ENCODE results near the gene NT5DC2.

NT5DC2 gene

DNA sequence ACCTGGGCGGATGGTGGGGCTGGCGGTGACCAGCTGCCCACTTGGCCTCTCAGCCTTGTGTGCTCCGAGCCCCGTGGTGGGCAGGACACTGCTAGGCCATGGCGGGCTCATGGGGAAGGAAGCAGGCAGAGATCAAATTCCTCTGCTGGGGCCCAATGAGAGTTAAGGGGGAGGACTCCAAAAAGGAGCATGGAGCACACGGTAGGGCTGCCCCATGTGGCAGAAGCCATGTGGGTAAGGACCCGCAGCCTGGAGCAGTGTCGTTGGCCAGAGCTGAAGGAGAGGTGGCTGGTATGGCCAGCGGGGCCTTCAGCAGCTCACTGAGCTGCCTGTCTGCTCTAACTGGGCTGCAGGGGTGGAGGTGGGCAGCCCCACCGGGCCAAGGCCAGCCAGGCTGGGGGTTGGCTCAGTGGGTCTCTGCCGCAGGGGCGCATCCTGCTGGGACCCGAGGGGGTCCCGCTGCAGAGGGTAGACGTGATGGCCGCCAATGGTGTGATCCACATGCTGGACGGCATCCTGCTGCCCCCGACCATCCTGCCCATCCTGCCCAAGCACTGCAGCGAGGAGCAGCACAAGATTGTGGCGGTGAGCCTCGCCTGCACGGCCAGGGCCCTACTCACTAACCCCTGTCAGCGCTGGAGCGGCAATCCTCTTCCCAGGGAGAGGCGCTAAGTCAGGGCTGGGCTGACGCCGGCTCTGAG lies 27.2 kb downstream of the NT5DC2 start:
- no peak for DNase-seq

DNA sequence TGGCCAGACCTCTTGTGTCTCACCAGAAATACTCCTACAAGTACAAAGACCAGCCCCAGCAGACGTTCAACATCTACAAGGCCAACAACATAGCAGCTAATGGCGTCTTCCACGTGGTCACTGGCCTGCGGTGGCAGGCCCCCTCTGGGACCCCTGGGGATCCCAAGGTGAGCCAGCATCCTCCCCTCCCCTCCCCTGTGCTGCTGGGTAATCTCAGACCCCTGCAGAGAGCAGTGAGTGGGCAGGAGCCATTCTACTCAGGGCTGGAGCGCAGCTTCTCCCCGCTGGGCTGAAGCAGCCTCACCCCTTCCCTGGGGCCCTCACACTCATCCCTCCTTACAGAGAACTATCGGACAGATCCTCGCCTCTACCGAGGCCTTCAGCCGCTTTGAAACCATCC lies 28.7 kb downstream of the NT5DC2 start:
- DNase-seq: no peak

GRCh38 chr3:52503788-52504424 lies 29.8 kb downstream of the NT5DC2 start:
- no peak for DNase-seq

DNA sequence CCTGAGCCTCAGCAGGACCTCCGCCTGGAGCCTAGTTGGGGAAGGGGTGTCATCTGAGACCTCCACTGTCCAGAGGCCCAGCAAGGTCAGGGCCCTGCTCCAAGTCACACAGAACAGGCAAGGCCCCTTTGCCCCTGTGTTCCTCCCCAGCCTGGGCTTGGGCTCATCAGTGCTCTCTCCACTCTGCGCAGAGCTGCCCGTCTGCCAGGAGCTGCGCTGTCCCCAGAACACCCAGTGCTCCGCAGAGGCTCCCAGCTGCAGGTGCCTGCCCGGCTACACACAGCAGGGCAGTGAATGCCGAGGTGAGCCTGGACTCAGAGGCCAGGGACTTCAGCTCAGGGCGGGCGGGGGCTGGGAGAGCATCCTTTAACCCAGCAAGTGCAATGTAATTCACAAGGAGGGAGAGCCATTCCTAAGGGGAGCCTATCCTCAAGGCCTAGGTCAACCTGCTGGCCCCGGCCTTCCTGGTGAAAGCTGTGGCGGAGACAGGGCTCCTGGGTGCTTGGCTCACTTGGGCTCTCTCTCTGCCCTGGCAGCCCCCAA lies 30.8 kb downstream of the NT5DC2 start:
- DNase-seq: no peak

- no peak for DNase-seq
Measured at GRCh38 chr3:52502001-52502400, 31.7 kb downstream of the NT5DC2 start.

DNA sequence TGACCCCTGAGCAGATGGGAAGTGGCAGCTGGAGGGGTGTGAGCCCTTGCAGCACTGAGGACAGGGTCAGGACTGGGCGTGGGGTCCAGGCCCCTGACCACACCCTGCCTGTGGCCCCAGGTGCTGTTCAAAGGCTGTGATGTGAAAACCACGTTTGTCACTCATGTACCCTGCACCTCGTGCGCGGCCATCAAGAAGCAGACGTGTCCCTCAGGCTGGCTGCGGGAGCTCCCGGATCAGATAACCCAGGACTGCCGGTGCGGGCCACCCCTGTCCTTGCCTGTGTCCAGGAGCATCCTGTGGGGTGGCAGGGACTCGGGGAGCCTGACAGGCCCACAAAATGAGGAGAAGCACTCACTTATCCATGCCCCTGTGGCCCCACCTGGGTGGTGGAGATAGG lies 32.6 kb downstream of the NT5DC2 start:
- no peak for DNase-seq

GRCh38 chr3:52498137-52499054 lies 35.3 kb downstream of the NT5DC2 start:
- DNase-seq: no peak

- no peak for DNase-seq
Measured at GRCh38 chr3:52495777-52496602, 37.7 kb downstream of the NT5DC2 start.

GRCh38 chr3:52494886-52495495 lies 38.7 kb downstream of the NT5DC2 start, which contains the start of gene STAB1:
Gene STAB1 (plus strand): TSS chr3:52495338. CDS start chr3:52495414, 76 bp downstream.
- no peak for DNase-seq

GRCh38 chr3:52494445-52494844 lies 39.2 kb downstream of the NT5DC2 start:
- no peak for DNase-seq

DNA sequence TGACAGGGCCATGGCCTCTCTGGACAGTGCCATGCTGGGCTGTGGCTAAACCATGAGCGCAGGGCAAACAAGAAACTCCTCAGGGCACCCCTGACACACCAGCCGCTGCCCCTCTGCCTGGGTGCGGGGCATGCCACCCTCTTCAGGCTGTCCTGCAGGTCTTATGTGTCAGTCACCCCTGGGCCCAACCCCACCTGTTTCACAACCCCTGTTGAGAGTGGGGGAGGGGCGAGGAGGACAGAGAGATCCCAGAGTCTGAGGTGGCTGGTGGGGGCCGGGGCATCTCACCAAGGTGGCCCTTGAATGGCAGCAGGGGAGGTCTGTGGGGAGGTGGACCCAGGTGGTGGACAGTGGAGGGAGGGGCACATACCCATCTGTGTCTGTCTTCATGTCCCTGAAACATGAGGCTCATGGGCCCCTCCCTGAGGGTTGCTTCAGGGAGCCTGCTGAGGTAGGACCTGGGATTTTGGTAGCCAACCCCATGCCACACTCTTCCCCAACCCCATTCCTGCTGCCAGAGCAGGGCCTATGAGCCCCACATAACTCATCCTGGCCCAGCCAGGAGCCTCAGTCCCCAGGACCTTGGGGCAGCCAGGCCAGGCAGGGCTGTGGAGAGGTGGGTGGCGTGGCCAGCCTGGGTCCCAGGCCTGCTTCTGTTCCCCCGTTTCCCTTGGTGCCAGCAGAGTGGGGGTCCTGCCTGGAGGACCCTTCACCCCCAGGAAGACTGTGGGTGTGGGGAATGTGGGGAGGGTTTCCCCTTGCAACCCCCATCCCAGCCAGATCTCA lies 40.2 kb downstream of the NT5DC2 start:
- no peak for DNase-seq

DNA sequence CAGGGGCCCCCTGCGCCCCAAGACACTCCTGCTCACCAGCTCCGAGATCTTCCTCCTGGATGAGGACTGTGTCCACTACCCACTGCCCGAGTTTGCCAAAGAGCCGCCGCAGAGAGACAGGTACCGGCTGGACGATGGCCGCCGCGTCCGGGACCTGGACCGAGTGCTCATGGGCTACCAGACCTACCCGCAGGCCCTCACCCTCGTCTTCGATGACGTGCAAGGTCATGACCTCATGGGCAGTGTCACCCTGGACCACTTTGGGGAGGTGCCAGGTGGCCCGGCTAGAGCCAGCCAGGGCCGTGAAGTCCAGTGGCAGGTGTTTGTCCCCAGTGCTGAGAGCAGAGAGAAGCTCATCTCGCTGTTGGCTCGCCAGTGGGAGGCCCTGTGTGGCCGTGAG lies 41.6 kb downstream of the NT5DC2 start:
- DNase-seq: no peak

DNA sequence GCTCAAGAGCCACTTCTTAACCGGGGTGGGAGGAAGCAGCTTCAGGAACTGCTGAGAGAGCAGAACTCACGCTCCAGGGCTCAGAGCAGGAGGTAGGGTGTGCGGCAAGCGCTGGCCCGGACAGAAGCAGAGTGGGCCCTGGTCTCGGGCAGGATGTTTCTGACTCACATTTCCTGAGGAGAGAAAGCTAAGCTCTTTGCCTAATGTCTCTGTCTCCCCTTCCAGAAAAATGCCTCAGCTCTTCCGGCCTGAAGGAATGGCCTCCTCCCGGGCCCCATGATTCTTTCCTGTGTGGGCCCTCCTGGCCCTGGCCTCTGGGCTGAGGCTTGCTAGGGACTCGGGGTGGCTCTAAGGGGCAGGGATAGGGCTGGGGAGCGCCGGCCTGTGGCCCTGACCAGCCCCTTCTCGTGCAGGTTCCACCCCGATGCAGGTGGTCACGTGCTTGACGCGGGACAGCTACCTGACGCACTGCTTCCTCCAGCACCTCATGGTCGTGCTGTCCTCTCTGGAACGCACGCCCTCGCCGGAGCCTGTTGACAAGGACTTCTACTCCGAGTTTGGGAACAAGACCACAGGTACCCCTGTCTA lies 42.6 kb downstream of the NT5DC2 start:
- no peak for DNase-seq

DNA sequence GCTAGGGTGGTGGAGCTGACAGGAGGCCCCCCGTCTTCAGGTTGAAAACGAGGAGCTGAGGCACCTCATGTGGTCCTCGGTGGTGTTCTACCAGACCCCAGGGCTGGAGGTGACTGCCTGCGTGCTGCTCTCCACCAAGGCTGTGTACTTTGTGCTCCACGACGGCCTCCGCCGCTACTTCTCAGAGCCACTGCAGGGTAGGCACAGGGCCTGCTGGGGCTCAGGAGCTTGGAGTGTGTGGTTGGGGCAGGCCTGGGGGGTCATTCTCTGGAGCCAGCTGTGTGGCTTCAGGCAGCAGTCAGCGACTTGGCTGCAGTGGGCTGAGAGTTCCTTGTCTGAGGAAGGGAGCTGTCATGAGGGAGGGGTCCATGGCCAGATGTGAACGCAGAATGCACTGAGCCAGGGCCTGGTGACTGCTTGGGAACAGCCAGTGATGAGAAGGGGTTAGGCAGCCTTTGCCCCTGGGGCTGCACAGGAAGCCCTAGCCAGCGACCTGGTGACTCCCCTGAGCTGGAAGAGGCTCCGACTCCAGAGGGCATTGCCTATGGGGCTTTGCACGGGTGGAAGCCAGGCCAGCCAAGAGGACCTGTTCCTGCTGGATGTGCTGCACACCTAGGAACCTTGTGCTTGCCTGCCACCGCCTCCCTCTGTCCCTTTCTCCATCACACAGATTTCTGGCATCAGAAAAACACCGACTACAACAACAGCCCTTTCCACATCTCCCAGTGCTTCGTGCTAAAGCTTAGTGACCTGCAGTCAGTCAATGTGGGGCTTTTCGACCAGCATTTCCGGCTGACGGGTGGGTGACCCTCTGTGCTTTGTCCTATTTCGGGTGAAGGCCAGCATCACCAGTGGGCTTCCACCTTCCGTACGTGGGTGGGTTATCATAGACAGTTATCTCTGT lies 43.4 kb downstream of the NT5DC2 start:
- no peak for DNase-seq

DNA sequence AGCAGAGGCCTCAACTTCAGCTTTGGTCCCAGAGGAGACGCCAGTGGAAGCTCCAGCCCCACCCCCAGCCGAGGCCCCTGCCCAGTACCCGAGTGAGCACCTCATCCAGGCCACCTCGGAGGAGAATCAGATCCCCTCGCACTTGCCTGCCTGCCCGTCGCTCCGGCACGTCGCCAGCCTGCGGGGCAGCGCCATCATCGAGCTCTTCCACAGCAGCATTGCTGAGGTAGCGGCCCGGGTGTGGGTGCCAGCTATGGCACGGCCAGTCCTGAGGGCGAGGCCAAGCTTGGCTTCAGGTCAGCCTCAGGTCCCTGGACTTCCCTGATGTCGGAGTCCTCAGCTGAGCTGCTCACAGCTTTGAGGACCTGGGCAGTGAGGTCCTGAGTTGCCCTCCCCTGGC lies 44.2 kb downstream of the NT5DC2 start:
- no peak for DNase-seq

GRCh38 chr3:52488746-52489145 lies 44.9 kb downstream of the NT5DC2 start:
- no peak for DNase-seq

GRCh38 chr3:52487788-52488691 lies 45.6 kb downstream of the NT5DC2 start:
- DNase-seq: no peak

- DNase-seq: no peak
Measured at GRCh38 chr3:52487050-52487787, 46.4 kb downstream of the NT5DC2 start.

Measured in stimulated activated CD4-positive, alpha-beta T cell treated with anti-CD3 and anti-CD28 coated beads, Interleukin-4, amount 100 ng/mL, for 24 hours (primary cell).